PFSK-1 (cell line): ENCODE data around the gene TMEM158.

Experiments used
- FOXP2 ChIP-seq: optimal IDR thresholded peaks from 2 replicates; pipeline ENCODE3; 2011; ENCODE audit warnings: borderline replicate concordance, control low read depth, inconsistent platforms; ENCODE audit not compliant: insufficient read depth; ENCODE audit errors: extremely low read length, extremely low read depth
- POLR2AphosphoS5 ChIP-seq: IDR thresholded peaks from 2 replicates; pipeline ENCODE4 v1.6.1; 2012; ENCODE audit warnings: low read depth, mild to moderate bottlenecking, control low read depth, low read length, moderate library complexity
- REST ChIP-seq, 2 experiments: IDR thresholded peaks; 2 replicates each; pipeline versions ENCODE4 v1.6.1 to v1.8.0; 2011 to 2012; ENCODE audit warnings: low read depth in 2 of 2, low read length in 2 of 2, control low read depth in 1 of 2, inconsistent platforms in 1 of 2, mild to moderate bottlenecking in 1 of 2, moderate library complexity in 1 of 2; ENCODE audit not compliant: insufficient read depth in 1 of 2
- SIN3A ChIP-seq: IDR thresholded peaks from 2 replicates; pipeline ENCODE4 v1.6.1; 2012; ENCODE audit warnings: mild to moderate bottlenecking, low read length, moderate library complexity, borderline replicate concordance; ENCODE audit not compliant: insufficient read depth
- TAF1 ChIP-seq: IDR thresholded peaks from 2 replicates; pipeline ENCODE4 v1.6.1; 2012; ENCODE audit warnings: low read length, control low read depth, borderline replicate concordance; ENCODE audit not compliant: insufficient read depth

Gene TMEM158

GRCh38 chr3:45219694-45220093 lies 6.4 kb downstream of the TMEM158 start:
- TF ChIP-seq FOXP2 (no peak), REST (IDR thresholded peaks at IDR 0.05; ENCODE audit: insufficient read depth in 1 of 2, low read depth in 2 of 2, low read length in 2 of 2) (no peak), POLR2AphosphoS5 (no peak), SIN3A (no peak), TAF1 (no peak)

- TF ChIP-seq FOXP2 (no peak), REST (IDR thresholded peaks at IDR 0.05; ENCODE audit: insufficient read depth in 1 of 2, low read depth in 2 of 2, low read length in 2 of 2) (no peak), SIN3A (no peak), POLR2AphosphoS5 (no peak), TAF1 (no peak)
Measured at GRCh38 chr3:45218578-45219390, 7.3 kb downstream of the TMEM158 start.

- TF ChIP-seq SIN3A, result no peak
- TF ChIP-seq TAF1, result no peak
- no peak for TF ChIP-seq FOXP2
- no peak for TF ChIP-seq REST (IDR thresholded peaks at IDR 0.05; ENCODE audit: insufficient read depth in 1 of 2, low read depth in 2 of 2, low read length in 2 of 2)
- TF ChIP-seq POLR2AphosphoS5, result no peak
Measured at GRCh38 chr3:45216021-45216609, 10.0 kb downstream of the TMEM158 start.

GRCh38 chr3:45215466-45215865 lies 10.6 kb downstream of the TMEM158 start:
- no peak for TF ChIP-seq TAF1
- TF ChIP-seq SIN3A, result no peak
- no peak for TF ChIP-seq REST (IDR thresholded peaks at IDR 0.05; ENCODE audit: insufficient read depth in 1 of 2, low read depth in 2 of 2, low read length in 2 of 2)
- no peak for TF ChIP-seq POLR2AphosphoS5
- no peak for TF ChIP-seq FOXP2
